ENCODE data around the gene ZBTB25.

ZBTB25 gene

GRCh38 chr14:64434528-64434927 lies 69.1 kb downstream of the ZBTB25 start:
- no peak for DNase-seq

- DNase-seq: no peak
Observed at GRCh38 chr14:64423987-64424386, 79.7 kb downstream of the ZBTB25 start.

- DNase-seq: no peak
Observed at GRCh38 chr14:64422756-64423155, 80.9 kb downstream of the ZBTB25 start.

- no peak for DNase-seq
Observed at GRCh38 chr14:64422005-64422404, 81.6 kb downstream of the ZBTB25 start.

- DNase-seq: no peak
Observed at GRCh38 chr14:64421166-64421565, 82.5 kb downstream of the ZBTB25 start.

- no peak for DNase-seq
Observed at GRCh38 chr14:64419003-64419402, 84.6 kb downstream of the ZBTB25 start.

GRCh38 chr14:64417771-64418125 lies 85.9 kb downstream of the ZBTB25 start:
- no peak for DNase-seq

GRCh38 chr14:64417055-64417770 lies 86.4 kb downstream of the ZBTB25 start:
- no peak for DNase-seq

GRCh38 chr14:64416348-64416932 lies 87.2 kb downstream of the ZBTB25 start:
- no peak for DNase-seq

- DNase-seq: no peak
Observed at GRCh38 chr14:64412237-64412636, 91.4 kb downstream of the ZBTB25 start.

- DNase-seq: no peak
Observed at GRCh38 chr14:64411001-64411400, 92.6 kb downstream of the ZBTB25 start.

GRCh38 chr14:64410084-64410774 lies 93.4 kb downstream of the ZBTB25 start:
- no peak for DNase-seq

- no peak for DNase-seq
Observed at GRCh38 chr14:64409126-64409920, 94.3 kb downstream of the ZBTB25 start.

- DNase-seq: no peak
Observed at GRCh38 chr14:64407329-64407728, 96.3 kb downstream of the ZBTB25 start.

- DNase-seq: no peak
Observed at GRCh38 chr14:64405295-64405694, 98.3 kb downstream of the ZBTB25 start.

GRCh38 chr14:64401949-64402348 lies 101.7 kb downstream of the ZBTB25 start:
- DNase-seq: no peak

GRCh38 chr14:64400829-64401459 lies 102.7 kb downstream of the ZBTB25 start:
- no peak for DNase-seq

Measured in T1000 (cell line).